GM23338 (cell line): Measurements from ENCODE around the gene TRPM3. TPM values are rescaled to one million over a fixed set of nuclear protein-coding genes. Genes with fewer than 3 reads are reported as not detected.

Source experiments
- ATAC-seq: fragments of 200-7000 bp; cut with Tn5 transposase; 3 replicates; pipeline ENCODE4 v1.9.1; 2020
- DNase-seq: peaks from one replicate; pipeline ENCODE4 v3.0.0-alpha.2; 2015; ENCODE audit warnings: low spot score
- H2AFZ ChIP-seq: fragments of 200-600 bp; sonication (generic); 2 replicates; pipeline ENCODE4 v1.8.0; 2016; ENCODE audit warnings: antibody characterized with exemption, mild to moderate bottlenecking, moderate library complexity
- H3F3A ChIP-seq: fragments of 200-600 bp; sonication (generic); replicated peaks from 2 replicates; pipeline ENCODE4 v1.8.0; 2017; ENCODE audit warnings: antibody characterized with exemption, mixed run types, low read depth
- H3K27ac ChIP-seq: fragments of 200-600 bp; sonication (generic); 2 replicates; pipeline ENCODE4 v1.6.1; 2016; ENCODE audit warnings: low read depth
- H3K27me3 ChIP-seq: fragments of 200-600 bp; sonication (generic); 2 replicates; pipeline ENCODE4 v1.8.0; 2016; ENCODE audit warnings: mild to moderate bottlenecking, mixed run types, moderate library complexity; ENCODE audit not compliant: insufficient read depth
- H3K36me3 ChIP-seq: fragments of 200-600 bp; sonication (generic); 2 replicates; pipeline ENCODE4 v1.8.0; 2016; ENCODE audit warnings: mild to moderate bottlenecking; ENCODE audit not compliant: insufficient read depth
- H3K4me1 ChIP-seq: fragments of 200-600 bp; sonication (generic); 2 replicates; pipeline ENCODE4 v1.8.0; 2016; ENCODE audit warnings: mild to moderate bottlenecking, moderate library complexity; ENCODE audit not compliant: insufficient read depth
- H3K4me2 ChIP-seq: fragments of 200-600 bp; sonication (generic); 2 replicates; pipeline ENCODE4 v1.7.1; 2017; ENCODE audit warnings: mixed run types
- H3K4me3 ChIP-seq: fragments of 200-600 bp; sonication (generic); 2 replicates; pipeline ENCODE4 v1.6.1; 2016; ENCODE audit warnings: mixed run types
- H3K79me2 ChIP-seq: fragments of 200-600 bp; sonication (generic); replicated peaks from 2 replicates; pipeline ENCODE4 v1.8.0; 2017; ENCODE audit warnings: mild to moderate bottlenecking; ENCODE audit not compliant: insufficient read depth
- H3K9me2 ChIP-seq: fragments of 200-600 bp; sonication (generic); 2 replicates; pipeline ENCODE4 v1.8.0; 2017; ENCODE audit not compliant: insufficient read depth
- H4K20me1 ChIP-seq: fragments of 200-600 bp; sonication (generic); replicated peaks from 2 replicates; pipeline ENCODE4 v1.8.0; 2017; ENCODE audit warnings: mild to moderate bottlenecking; ENCODE audit not compliant: insufficient read depth
- H3K27ac Mint-ChIP-seq: 2 replicates; pipeline ENCODE4 v1.8.0; 2020; ENCODE audit warnings: inconsistent platforms, mild to moderate bottlenecking, moderate library complexity, mixed read lengths
- H3K27me3 Mint-ChIP-seq: 3 replicates; pipeline ENCODE4 v1.8.0; 2022; ENCODE audit warnings: low read depth, mild to moderate bottlenecking, moderate library complexity, mixed read lengths, inconsistent platforms; ENCODE audit not compliant: insufficient read depth, poor library complexity
- H3K36me3 Mint-ChIP-seq: 3 replicates; pipeline ENCODE4 v1.8.0; 2021; ENCODE audit warnings: low read depth, mild to moderate bottlenecking, inconsistent platforms, moderate library complexity, mixed read lengths
- H3K4me1 Mint-ChIP-seq: 3 replicates; pipeline ENCODE4 v1.8.0; 2020; ENCODE audit warnings: mild to moderate bottlenecking, inconsistent platforms, mixed read lengths
- H3K4me3 Mint-ChIP-seq: 3 replicates; pipeline ENCODE4 v1.8.0; 2021; ENCODE audit warnings: moderate library complexity, mild to moderate bottlenecking, inconsistent platforms, mixed read lengths
- H3K9me3 Mint-ChIP-seq: 3 replicates; pipeline ENCODE4 v1.8.0; 2020; ENCODE audit warnings: moderate library complexity, mild to moderate bottlenecking, inconsistent platforms, mixed read lengths
- ETS1 ChIP-seq: IDR thresholded peaks from 2 replicates; pipeline ENCODE4 v1.6.1; 2016; ENCODE audit warnings: antibody characterized with exemption
- EZH2 ChIP-seq: fragments of 200-600 bp; sonication (generic); IDR thresholded peaks from one replicate; pipeline ENCODE4 v1.8.0; 2017; ENCODE audit warnings: antibody characterized with exemption, mild to moderate bottlenecking, low read depth; ENCODE audit not compliant: unreplicated experiment
- EZH2phosphoT487 ChIP-seq: fragments of 200-600 bp; sonication (generic); IDR thresholded peaks from one replicate; pipeline ENCODE4 v1.8.1; 2018; ENCODE audit warnings: antibody characterized with exemption; ENCODE audit not compliant: unreplicated experiment
- POLR2AphosphoS5 ChIP-seq: IDR thresholded peaks from 2 replicates; pipeline ENCODE4 v1.6.1; 2016; ENCODE audit warnings: antibody characterized with exemption, low read depth
- ZNF462 ChIP-seq: fragments of 250-450 bp; sonication (Bioruptor Pico); IDR thresholded peaks from 2 replicates; pipeline ENCODE4 v1.5.0; 2020; ENCODE audit warnings: mild to moderate bottlenecking, moderate library complexity
- polyA plus RNA-seq: library from polyadenylated mRNA; unstranded; fragments of >200 nt; fragmentation: Nextera tagmentation; extraction: Ambion mirVana; gene quantifications from 2 replicates; pipeline ENCODE4 v1.2.1, GENCODE V29; 2016
- total RNA-seq: library from RNA; depleted of rRNA; stranded (reverse); fragments of >200 nt; shearing (Covaris generic); gene quantifications from 2 replicates; pipeline ENCODE4 v1.2.3, GENCODE V29; 2014

Gene TRPM3
- total and polyA plus RNA-seq, 2 experiments from 2014 or later: 2.8 to 8.2 TPM

GRCh38 chr9:70940605-70941004, 180.8 kb downstream of the TRPM3 start:
- Histone ChIP-seq H3K36me3 (no peaks in the 10 kb centered on the region), H3K4me1 (peaks cover 21% of the 10 kb centered on the region), H4K20me1 (no peaks in the 10 kb centered on the region), H3K4me3 (no peak overlapping the region), H3K79me2 (no peaks in the 10 kb centered on the region), H3K4me2 (peak overlapping the region; percentile 43), H3K27me3 (no peaks in the 10 kb centered on the region), H3F3A (no peaks in the 10 kb centered on the region), H3K9me2 (peaks cover 4% of the 10 kb centered on the region), H2AFZ (no peak overlapping the region), H3K27ac (no peak overlapping the region)
- Mint-ChIP-seq H3K9me3 (no peaks in the 10 kb centered on the region), H3K4me3 (no peak overlapping the region), H3K4me1 (peaks cover 34% of the 10 kb centered on the region), H3K27ac (peak overlapping the region; percentile 68; the same call in 1 of the 2 replicates), H3K27me3 (peaks cover 2% of the 10 kb centered on the region), H3K36me3 (no peaks in the 10 kb centered on the region)
- TF ChIP-seq EZH2 (no peak), ZNF462 (peak; percentile 74)
- ATAC-seq (peak; percentile 69), DNase-seq (peak; percentile 32)

- H3K36me3 Mint-ChIP-seq: no peaks in the 10 kb centered on the region
- Histone ChIP-seq H3K36me3 (no peaks in the 10 kb centered on the region), H3K4me1 (peaks cover 34% of the 10 kb centered on the region), H3K4me3 (no peak overlapping the region), H3K27ac (no peak overlapping the region), H3K4me2 (no peak overlapping the region), H2AFZ (no peak overlapping the region), H3K9me2 (peaks cover 3% of the 10 kb centered on the region), H3F3A (no peaks in the 10 kb centered on the region), H3K27me3 (no peaks in the 10 kb centered on the region), H3K79me2 (no peaks in the 10 kb centered on the region), H4K20me1 (no peaks in the 10 kb centered on the region)
- peaks cover 34% of the 10 kb centered on the region for H3K4me1 Mint-ChIP-seq
- H3K9me3 Mint-ChIP-seq: no peaks in the 10 kb centered on the region
- DNase-seq (no peak), ATAC-seq (no peak)
- H3K27ac Mint-ChIP-seq: no peak overlapping the region
- H3K4me3 Mint-ChIP-seq: no peak overlapping the region
- H3K27me3 Mint-ChIP-seq: no peaks in the 10 kb centered on the region
- TF ChIP-seq ETS1 (no peak), ZNF462 (no peak), EZH2phosphoT487 (no peak), POLR2AphosphoS5 (no peak)
These were observed 184.9 kb downstream of the TRPM3 start for GRCh38 chr9:70936536-70936935.
